Stomach (tissue), 9 donors: ENCODE measurements around the gene OR51B6. TPM values are rescaled to one million over a fixed set of nuclear protein-coding genes. Genes with fewer than 3 reads are reported as not detected.
"Not testable (repeated sequence)": the region's sequence is repeated elsewhere in the genome, so short reads cannot be mapped to it uniquely, and the experiment has no call there.

ENCODE experiments used
- DNase-seq, 2 donors: peaks; one replicate each; pipeline versions ENCODE4 v3.0.0 to v3.0.0-alpha.2; 2013 to 2019
- H3K27ac ChIP-seq, 5 donors: fragments of 200-600 bp in 4 of 5; sonication (generic) in 4 of 5; one replicate each; pipeline ENCODE4 v1.5.1; 2013 to 2019; ENCODE audit warnings: mild to moderate bottlenecking in 1 of 5, moderate library complexity in 1 of 5
- H3K27me3 ChIP-seq, 3 donors: fragments of 200-600 bp; sonication (generic); one replicate each; pipeline ENCODE4 v1.5.1; 2017 to 2019; ENCODE audit warnings: mixed run types in 1 of 3
- H3K36me3 ChIP-seq, 4 donors: fragments of 200-600 bp; sonication (generic); 1 replicate in 3 of 4; 2 replicates in 1 of 4; pipeline ENCODE4 v1.5.1; 2016 to 2019
- H3K4me1 ChIP-seq, 4 donors: fragments of 200-600 bp; sonication (generic); one replicate each; pipeline ENCODE4 v1.5.1; 2016 to 2019
- H3K4me3 ChIP-seq, 4 donors: fragments of 200-600 bp; sonication (generic) in 3 of 4; one replicate each; pipeline ENCODE4 v1.5.1; 2016 to 2019; ENCODE audit warnings: mild to moderate bottlenecking in 1 of 4
- H3K9me3 ChIP-seq, 4 donors: fragments of 200-600 bp; sonication (generic); one replicate each; pipeline ENCODE4 v1.5.1; 2016 to 2019
- CTCF ChIP-seq, 7 experiments: fragments of 450-650 bp in 4 of 7; fragments of 200-600 bp in 3 of 7; sonication (generic) in 3 of 7; IDR thresholded peaks; one replicate each; pipeline ENCODE4 v1.5.1; 2016 to 2019; ENCODE audit warnings: antibody characterized with exemption in 7 of 7, control low read depth in 2 of 7, mild to moderate bottlenecking in 1 of 7
- EP300 ChIP-seq: sonication (generic); formaldehyde crosslinking; IDR thresholded peaks from one replicate; pipeline ENCODE4 v1.6.1; 2017; ENCODE audit warnings: antibody characterized with exemption
- POLR2A ChIP-seq, 4 donors: fragments of 450-650 bp; IDR thresholded peaks; one replicate each; pipeline ENCODE4 v1.6.1; 2016; ENCODE audit warnings: antibody characterized with exemption in 4 of 4, control low read depth in 2 of 4, mild to moderate bottlenecking in 1 of 4, moderate library complexity in 1 of 4
- POLR2AphosphoS5 ChIP-seq, 3 donors: sonication (generic); formaldehyde crosslinking; IDR thresholded peaks; one replicate each; pipeline ENCODE4 v1.6.1; 2016; ENCODE audit warnings: antibody characterized with exemption in 3 of 3
- WGBS, 5 donors: extraction: QIAGEN DNeasy Blood & Tissue Kit in 3 of 5; methylation state at CpG; one replicate each; pipeline versions ENCODE4 v1.1.5 to v1.1.7; 2013 to 2018; 5-methylcytosine and 5-hydroxymethylcytosine counted together
- intact Hi-C: fragments of 100-400 bp; cut with DNase I; formaldehyde crosslinking; loops from one replicate; pipeline ENCODE4 v1.15.1; 2023; ENCODE audit warnings: low total_unique reads
- polyA plus RNA-seq, 3 donors: library from polyadenylated mRNA; stranded (reverse); fragments of 200-250 nt; gene quantifications; one replicate each; pipeline ENCODE4 v1.2.3, GENCODE V29; 2013
- total RNA-seq, 5 donors: library from RNA; depleted of rRNA; stranded (reverse); fragments of >200 nt; gene quantifications; one replicate each; pipeline versions ENCODE4 v1.1.0 to v1.2.3, GENCODE V29; 2014 to 2016
- donor health status: healthy with polysubstance abuse.
- donor health status: Bipolar disorder and iron deficiency.
- donor health status: healthy.

The OR51B6 gene
- total and polyA plus RNA-seq, 8 donors = not detected

- intact Hi-C loops = no loop called here
These were observed 12.4 kb downstream of the OR51B6 start for GRCh38 chr11:5363679-5364078.

GRCh38 chr11:5364214-5364613, 12.9 kb downstream of the OR51B6 start:
- intact Hi-C loops = no loop called here
- Histone ChIP-seq H3K4me3 (no peak overlapping the region), H3K27ac (no peak overlapping the region), H3K27me3 (no peaks in the 10 kb centered on the region), H3K36me3 (no peaks in the 10 kb centered on the region), H3K9me3 (no peaks in the 10 kb centered on the region), H3K4me1 (no peaks in the 10 kb centered on the region)
- no peak for TF ChIP-seq POLR2A (IDR thresholded peaks at IDR 0.05)
- no peak for TF ChIP-seq CTCF (IDR thresholded peaks at IDR 0.05)
- no peak for TF ChIP-seq EP300
- no peak for TF ChIP-seq POLR2AphosphoS5 (IDR thresholded peaks at IDR 0.05)
- WGBS, 5 donors = 38 to 65% (median 54%) methylated on average over 2 of the region's 2 CpGs
- DNase-seq = no peak

More at GRCh38 chr11:5363679-5364078, 12.4 kb downstream of the OR51B6 start:
- 79 to 95% (median 93%) methylated on average over 1 of the region's 1 CpG for WGBS, 5 donors
- H3K36me3 ChIP-seq = no peaks in the 10 kb centered on the region
- no peak overlapping the region for H3K27ac ChIP-seq
- H3K9me3 ChIP-seq = no peaks in the 10 kb centered on the region
- no peaks in the 10 kb centered on the region for H3K27me3 ChIP-seq
- no peak for DNase-seq
- no peaks in the 10 kb centered on the region for H3K4me1 ChIP-seq
- H3K4me3 ChIP-seq = no peak overlapping the region
- TF ChIP-seq POLR2A (IDR thresholded peaks at IDR 0.05) = no peak
- no peak for TF ChIP-seq POLR2AphosphoS5 (IDR thresholded peaks at IDR 0.05)
- TF ChIP-seq EP300 = no peak

- intact Hi-C loops, H3K4me3 ChIP-seq, H3K9me3 ChIP-seq, H3K27ac ChIP-seq, H3K27me3 ChIP-seq, H3K4me1 ChIP-seq, DNase-seq, H3K36me3 ChIP-seq: not testable (repeated sequence)
- WGBS, 5 donors = 78 to 95% (median 87%) methylated on average over 6 of the region's 6 CpGs
These were observed 15.1 kb downstream of the OR51B6 start for GRCh38 chr11:5366365-5366764.

- Histone ChIP-seq H3K4me1 (no peaks in the 10 kb centered on the region), H3K36me3 (no peaks in the 10 kb centered on the region), H3K9me3 (no peaks in the 10 kb centered on the region), H3K27ac (no peak overlapping the region), H3K27me3 (no peaks in the 10 kb centered on the region), H3K4me3 (no peak overlapping the region)
- intact Hi-C loops = no loop called here
- no peak for DNase-seq
- no peak for TF ChIP-seq EP300
- no peak for TF ChIP-seq POLR2AphosphoS5 (IDR thresholded peaks at IDR 0.05)
- TF ChIP-seq POLR2A (IDR thresholded peaks at IDR 0.05) = no peak
- no peak for TF ChIP-seq CTCF (IDR thresholded peaks at IDR 0.05)
- 12 to 91% (median 58%) methylated on average over 1 of the region's 1 CpG for WGBS, 5 donors
These were observed 15.5 kb downstream of the OR51B6 start for GRCh38 chr11:5366856-5367255.

- intact Hi-C loops = no loop called here
- H3K36me3 ChIP-seq = no peaks in the 10 kb centered on the region
- no peaks in the 10 kb centered on the region for H3K4me1 ChIP-seq
- no peak for TF ChIP-seq EP300
- TF ChIP-seq CTCF (IDR thresholded peaks at IDR 0.05) = no peak
- no peak for TF ChIP-seq POLR2AphosphoS5 (IDR thresholded peaks at IDR 0.05)
- TF ChIP-seq POLR2A (IDR thresholded peaks at IDR 0.05) = no peak
- H3K4me3 ChIP-seq = no peak overlapping the region
- H3K9me3 ChIP-seq = no peaks in the 10 kb centered on the region
- H3K27me3 ChIP-seq = no peaks in the 10 kb centered on the region
- 32 to 88% (median 53%) methylated on average over 2 of the region's 2 CpGs for WGBS, 5 donors
- DNase-seq = no peak
- H3K27ac ChIP-seq = no peak overlapping the region
These were observed 16.3 kb downstream of the OR51B6 start for GRCh38 chr11:5367448-5368074.
